ENCODE results near the gene SNX32.

Gene SNX32

GRCh38 chr11:65798882-65799281 is 34.9 kb upstream of the SNX32 start:
- H3K9ac ChIP-seq: no peak overlapping the region
- H2AFZ ChIP-seq: no peak overlapping the region
- H3K79me2 ChIP-seq: peaks cover 7% of the 10 kb centered on the region
- no peak overlapping the region for H3K4me3 ChIP-seq (ENCODE audit: low read depth, low read length)
- H3K27ac ChIP-seq: no peak overlapping the region
- H3K27me3 ChIP-seq (ENCODE audit: control insufficient read depth, insufficient read depth, low read length): no peaks in the 10 kb centered on the region
- TF ChIP-seq CTCF (IDR thresholded peaks at IDR 0.05): no peak
- no peak overlapping the region for H3K4me2 ChIP-seq (ENCODE audit: low read length)
- no peaks in the 10 kb centered on the region for H3K36me3 ChIP-seq (ENCODE audit: control insufficient read depth, insufficient read depth, low read length)
- no peaks in the 10 kb centered on the region for H3K4me1 ChIP-seq
- no peaks in the 10 kb centered on the region for H3K9me3 ChIP-seq (ENCODE audit: control insufficient read depth, low read length)

- no peak for TF ChIP-seq CTCF (IDR thresholded peaks at IDR 0.05)
- H3K27ac ChIP-seq: no peak overlapping the region
- H2AFZ ChIP-seq: no peak overlapping the region
- no peak overlapping the region for H3K9ac ChIP-seq
- H3K4me1 ChIP-seq: no peaks in the 10 kb centered on the region
- no peaks in the 10 kb centered on the region for H3K36me3 ChIP-seq (ENCODE audit: control insufficient read depth, insufficient read depth, low read length)
- no peaks in the 10 kb centered on the region for H3K9me3 ChIP-seq (ENCODE audit: control insufficient read depth, low read length)
- no peaks in the 10 kb centered on the region for H3K27me3 ChIP-seq (ENCODE audit: control insufficient read depth, insufficient read depth, low read length)
- H3K4me2 ChIP-seq (ENCODE audit: low read length): no peak overlapping the region
- H3K79me2 ChIP-seq: no peaks in the 10 kb centered on the region
- H3K4me3 ChIP-seq (ENCODE audit: low read depth, low read length): no peak overlapping the region
Observed at GRCh38 chr11:65801153-65801987, 32.4 kb upstream of the SNX32 start.

GRCh38 chr11:65802841-65803240 is 30.9 kb upstream of the SNX32 start:
- Histone ChIP-seq H3K4me1 (no peaks in the 10 kb centered on the region), H3K4me2 (ENCODE audit: low read length) (no peak overlapping the region), H3K9ac (no peak overlapping the region), H3K27me3 (ENCODE audit: control insufficient read depth, insufficient read depth, low read length) (no peaks in the 10 kb centered on the region), H3K27ac (no peak overlapping the region), H3K9me3 (ENCODE audit: control insufficient read depth, low read length) (no peaks in the 10 kb centered on the region), H2AFZ (no peak overlapping the region), H3K4me3 (ENCODE audit: low read depth, low read length) (no peak overlapping the region), H3K36me3 (ENCODE audit: control insufficient read depth, insufficient read depth, low read length) (no peaks in the 10 kb centered on the region), H3K79me2 (no peaks in the 10 kb centered on the region)
- TF ChIP-seq CTCF (IDR thresholded peaks at IDR 0.05): no peak

GRCh38 chr11:65803797-65804492 is 29.8 kb upstream of the SNX32 start:
- no peaks in the 10 kb centered on the region for H3K9me3 ChIP-seq (ENCODE audit: control insufficient read depth, low read length)
- no peak for TF ChIP-seq CTCF (IDR thresholded peaks at IDR 0.05)
- H3K27me3 ChIP-seq (ENCODE audit: control insufficient read depth, insufficient read depth, low read length): no peaks in the 10 kb centered on the region
- H3K4me1 ChIP-seq: no peaks in the 10 kb centered on the region
- H3K4me2 ChIP-seq (ENCODE audit: low read length): no peak overlapping the region
- H3K9ac ChIP-seq: no peak overlapping the region
- no peak overlapping the region for H3K4me3 ChIP-seq (ENCODE audit: low read depth, low read length)
- H2AFZ ChIP-seq: no peak overlapping the region
- H3K36me3 ChIP-seq (ENCODE audit: control insufficient read depth, insufficient read depth, low read length): no peaks in the 10 kb centered on the region
- H3K27ac ChIP-seq: no peak overlapping the region
- no peaks in the 10 kb centered on the region for H3K79me2 ChIP-seq
